Esophagus muscularis mucosa (tissue), 3 donors: Measurements from ENCODE around the gene EIF2S3.

ENCODE experiments used
- CTCF ChIP-seq, 3 experiments: fragments of 200-600 bp in 2 of 3; fragments of 450-650 bp in 1 of 3; sonication (generic) in 2 of 3; IDR thresholded peaks; one replicate each; pipeline ENCODE4 v1.5.1; 2017 to 2019; ENCODE audit warnings: antibody characterized with exemption in 3 of 3, mild to moderate bottlenecking in 2 of 3, moderate library complexity in 1 of 3
- POLR2AphosphoS5 ChIP-seq, 2 donors: sonication (generic); formaldehyde crosslinking; IDR thresholded peaks; one replicate each; pipeline ENCODE4 v1.6.1; 2017; ENCODE audit warnings: antibody characterized with exemption in 2 of 2

- TF ChIP-seq POLR2AphosphoS5 (IDR thresholded peaks at IDR 0.05) (no peak), CTCF (IDR thresholded peaks at IDR 0.05) (no peak)
Measured at GRCh38 chrX:24099394-24099793, 44.6 kb downstream of the EIF2S3 start.
